HG03060 (cell line): ENCODE data around the gene PRPF19.

Source experiments
- ATAC-seq: cut with Tn5 transposase; IDR thresholded peaks from one replicate; pipeline ENCODE4 v1.9.1; 2021; ENCODE audit warnings: low read depth, moderate number of reproducible peaks; ENCODE audit not compliant: unreplicated experiment

Gene PRPF19

GRCh38 chr11:60847281-60847680 is 59.1 kb downstream of the PRPF19 start:
- ATAC-seq, result no peak

- no peak for ATAC-seq
Measured at GRCh38 chr11:60845338-60845737, 61.0 kb downstream of the PRPF19 start.

- no peak for ATAC-seq
Measured at GRCh38 chr11:60844870-60845221, 61.5 kb downstream of the PRPF19 start.

GRCh38 chr11:60844045-60844869 is 62.1 kb downstream of the PRPF19 start:
- ATAC-seq, result no peak

GRCh38 chr11:60842668-60843600 is 63.5 kb downstream of the PRPF19 start:
- no peak for ATAC-seq

- peak; percentile 46 for ATAC-seq
Measured at GRCh38 chr11:60841797-60842667, 64.4 kb downstream of the PRPF19 start, which contains the start of gene CCDC86. Gene CCDC86, plus strand, starts transcription at chr11:60842113. Its CDS starts 12 bp downstream, at chr11:60842125.
